Measurements from ENCODE around the gene NID1.

DNA sequence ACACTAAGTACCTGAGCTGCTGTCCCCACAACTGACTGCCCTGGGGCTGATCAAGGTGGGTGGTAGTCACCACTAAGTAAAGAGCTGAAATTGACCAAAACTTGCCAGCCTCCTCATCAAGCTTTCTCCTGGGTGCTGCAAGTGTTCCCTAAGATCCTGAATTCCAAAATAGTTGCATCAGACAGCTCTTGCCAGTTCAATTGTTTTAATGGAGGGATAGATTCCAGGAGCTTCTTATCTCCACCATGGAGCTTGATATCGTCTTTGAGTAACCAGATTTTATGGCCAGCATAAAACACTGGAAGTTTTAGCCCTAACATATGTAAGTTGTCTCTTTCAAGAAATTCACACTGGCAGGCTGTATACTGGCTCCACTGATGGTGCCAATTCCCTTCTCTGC, 90.3 kb downstream of the NID1 start:
- TF ChIP-seq CTCF (IDR thresholded peaks at IDR 0.05), result no peak
- no peak for TF ChIP-seq POLR2AphosphoS5 (IDR thresholded peaks at IDR 0.05)
- TF ChIP-seq POLR2A (IDR thresholded peaks at IDR 0.05), result no peak
